HCT116 (cell line): ENCODE results near the gene ERCC4. TPM values are rescaled to one million over a fixed set of nuclear protein-coding genes. Genes with fewer than 3 reads are reported as not detected.

Source experiments
- ATAC-seq: fragments of 200-7000 bp; cut with Tn5 transposase; 2 replicates; pipeline ENCODE4 v1.9.1; 2020; ENCODE audit warnings: mild to moderate bottlenecking, moderate library complexity
- BruUV-seq: library from RNA; stranded (reverse); fragments of 400-500 nt; replicated peaks from 2 replicates; lab custom pipeline; 2021; lab: Mats Ljungman, UMichigan
- CTCF ChIA-PET: fragments of 300-600 bp; sonication (Branson Sonifier 250); formaldehyde crosslinking; loops from one replicate; lab custom pipeline; 2021; ENCODE audit warnings: antibody characterized with exemption; lab: Charles Lee
- POLR2A ChIA-PET: fragments of 300-600, 350-600 bp; sonication (Branson Sonifier 250); formaldehyde crosslinking; loops from one replicate; lab custom pipeline; 2021; ENCODE audit warnings: antibody characterized with exemption; lab: Charles Lee
- RAD21 ChIA-PET, 2 experiments: fragments of 300-600 bp; sonication (Branson Sonifier 250); formaldehyde crosslinking; loops; one replicate each; lab custom pipeline; 2023; ENCODE audit warnings: low total read pairs in 2 of 2; ENCODE audit not compliant: uncharacterized antibody in 2 of 2, unreplicated experiment in 2 of 2, low non-redundant PET in 1 of 2; lab: Charles Lee
- DNase-seq: peaks from one replicate; pipeline ENCODE4 v3.0.0-alpha.2; 2010; ENCODE audit warnings: low read depth, low spot score
- H2AFZ ChIP-seq: fragments of 200-600 bp; shearing (Covaris generic), sonication (generic); 2 replicates; pipeline ENCODE4 v1.6.1; 2017; ENCODE audit warnings: low read depth, mixed run types, mixed read lengths, antibody characterized with exemption, low read length; ENCODE audit not compliant: poor library complexity, severe bottlenecking
- H3K27ac ChIP-seq: 2 replicates; pipeline ENCODE4 v1.5.1; 2012; ENCODE audit warnings: low read depth, low read length
- H3K27me3 ChIP-seq: fragments of 200-600 bp; sonication (generic); 2 replicates; pipeline ENCODE4 v1.6.1; 2016; ENCODE audit warnings: mixed run types, low read length, mixed read lengths; ENCODE audit not compliant: insufficient read depth
- H3K36me3 ChIP-seq, 2 experiments: fragments of 200-500 bp in 1 of 2; fragments of 200-600 bp in 1 of 2; sonication (Bioruptor generic) in 1 of 2; sonication (generic) in 1 of 2; 2 replicates each; pipeline versions ENCODE4 v1.5.1 to v1.6.1; 2014 to 2016; ENCODE audit warnings: low read length in 2 of 2, inconsistent platforms in 1 of 2, mixed read lengths in 1 of 2, mixed run types in 1 of 2; ENCODE audit not compliant: insufficient read depth in 2 of 2, control insufficient read depth in 1 of 2
- H3K4me1 ChIP-seq, 2 experiments: fragments of 200-600 bp in 1 of 2; sonication (generic) in 1 of 2; 2 replicates each; pipeline versions ENCODE4 v1.5.1 to v1.6.1; 2012 to 2017; ENCODE audit warnings: low read length in 2 of 2, inconsistent platforms in 1 of 2, mild to moderate bottlenecking in 1 of 2, mixed read lengths in 1 of 2, mixed run types in 1 of 2, moderate library complexity in 1 of 2; ENCODE audit not compliant: insufficient read depth in 2 of 2, control insufficient read depth in 1 of 2
- H3K4me2 ChIP-seq: fragments of 200-600 bp; sonication (generic); 2 replicates; pipeline ENCODE4 v1.6.1; 2017; ENCODE audit warnings: mixed run types, low read length, mixed read lengths
- H3K4me3 ChIP-seq, 2 experiments: fragments of 200-600 bp in 1 of 2; sonication (generic) in 1 of 2; replicated peaks in 1 of 2; 2 replicates each; pipeline ENCODE4 v1.5.1; 2011 to 2016; ENCODE audit warnings: low read length in 2 of 2, control low read depth in 1 of 2, low read depth in 1 of 2, mild to moderate bottlenecking in 1 of 2, mixed read lengths in 1 of 2, mixed run types in 1 of 2
- H3K79me2 ChIP-seq: fragments of 200-600 bp; sonication (generic); 2 replicates; pipeline ENCODE4 v1.6.1; 2017; ENCODE audit warnings: mild to moderate bottlenecking, mixed run types, low read length, moderate library complexity, mixed read lengths; ENCODE audit not compliant: insufficient read depth
- H3K9ac ChIP-seq: fragments of 200-600 bp; sonication (generic); 2 replicates; pipeline ENCODE4 v1.6.1; 2016; ENCODE audit warnings: low read length, mixed read lengths
- H3K9me2 ChIP-seq: fragments of 200-600 bp; sonication (generic), shearing (Covaris generic); 2 replicates; pipeline ENCODE4 v1.6.1; 2017; ENCODE audit warnings: mixed run types, mild to moderate bottlenecking, moderate library complexity; ENCODE audit not compliant: insufficient read depth
- H3K9me3 ChIP-seq, 2 experiments: fragments of 200-500 bp in 1 of 2; fragments of 200-600 bp in 1 of 2; sonication (Bioruptor generic) in 1 of 2; sonication (generic) in 1 of 2; 2 replicates each; pipeline ENCODE4 v1.6.1; 2014 to 2017; ENCODE audit warnings: low read length in 2 of 2, mixed read lengths in 2 of 2, inconsistent platforms in 1 of 2, low read depth in 1 of 2, mild to moderate bottlenecking in 1 of 2, mixed run types in 1 of 2, moderate library complexity in 1 of 2; ENCODE audit not compliant: control insufficient read depth in 1 of 2, insufficient read depth in 1 of 2
- H4K20me1 ChIP-seq: fragments of 200-600 bp; sonication (generic), shearing (Covaris generic); 2 replicates; pipeline ENCODE4 v1.6.1; 2017; ENCODE audit warnings: mixed run types, mild to moderate bottlenecking, moderate library complexity; ENCODE audit not compliant: insufficient read depth
- ATF3 ChIP-seq: IDR thresholded peaks from 2 replicates; pipeline ENCODE4 v1.6.1; 2012
- EGR1 ChIP-seq: IDR thresholded peaks from 2 replicates; pipeline ENCODE4 v1.6.1; 2012; ENCODE audit warnings: low read depth
- ELF1 ChIP-seq: IDR thresholded peaks from 2 replicates; pipeline ENCODE4 v1.6.1; 2012; ENCODE audit warnings: low read depth, borderline replicate concordance
- EZH2 ChIP-seq: fragments of 200-600 bp; sonication (generic); IDR thresholded peaks from 2 replicates; pipeline ENCODE4 v1.6.1; 2017; ENCODE audit warnings: antibody characterized with exemption, mixed run types
- FOSL1 ChIP-seq: IDR thresholded peaks from 2 replicates; pipeline ENCODE4 v1.6.1; 2012; ENCODE audit warnings: low read depth
- JUND ChIP-seq: IDR thresholded peaks from 2 replicates; pipeline ENCODE4 v1.6.1; 2012
- POLR2A ChIP-seq: IDR thresholded peaks from 2 replicates; pipeline ENCODE4 v1.7.0; 2011; ENCODE audit warnings: borderline replicate concordance; ENCODE audit not compliant: insufficient read depth, insufficient read length; ENCODE audit errors: extremely low read depth
- POLR2AphosphoS5 ChIP-seq: IDR thresholded peaks from 2 replicates; pipeline ENCODE4 v1.6.1; 2011; ENCODE audit warnings: mild to moderate bottlenecking, low read depth, low read length, moderate library complexity
- SP1 ChIP-seq: IDR thresholded peaks from 2 replicates; pipeline ENCODE4 v1.6.1; 2012; ENCODE audit warnings: low read depth
- SRF ChIP-seq: IDR thresholded peaks from 2 replicates; pipeline ENCODE4 v1.6.1; 2012; ENCODE audit warnings: low read depth
- TCF7L2 ChIP-seq: IDR thresholded peaks from 2 replicates; pipeline ENCODE4 v1.7.0; 2011; ENCODE audit warnings: borderline replicate concordance, inconsistent platforms; ENCODE audit not compliant: insufficient read depth, insufficient read length; ENCODE audit errors: extremely low read depth
- ZBTB33 ChIP-seq: IDR thresholded peaks from 2 replicates; pipeline ENCODE4 v1.6.1; 2011; ENCODE audit warnings: mild to moderate bottlenecking, low read length, moderate library complexity; ENCODE audit not compliant: insufficient replicate concordance; ENCODE audit errors: extremely low read depth
- ZFX ChIP-seq: fragments of 450-650 bp; IDR thresholded peaks from 2 replicates; pipeline ENCODE4 v1.6.1; 2017
- ZNF274 ChIP-seq: fragments of 200-500 bp; sonication (Bioruptor generic); IDR thresholded peaks from 2 replicates; pipeline ENCODE4 v1.6.1; 2014; ENCODE audit warnings: mild to moderate bottlenecking, low read depth, low read length, inconsistent platforms
- intact Hi-C: fragments of 100-400 bp; cut with micrococcal nuclease; formaldehyde crosslinking; loops from 2 replicates; pipeline ENCODE4 v1.10.0; 2022
- total RNA-seq: library from RNA; stranded (reverse); gene quantifications from one replicate; pipeline ENCODE4 v1.2.1, GENCODE V29; 2021; ENCODE audit not compliant: unreplicated experiment
- TF ChIP-seq, protein P1 (sequence below), 3 experiments: fragments of 200-600 bp in 1 of 3; sonication (generic) in 1 of 3; IDR thresholded peaks in 2 of 3; conservative IDR thresholded peaks in 1 of 3; 2 replicates each; pipeline ENCODE4 v1.5.1; 2012 to 2017; ENCODE audit warnings: low read depth in 2 of 3, low read length in 2 of 3, antibody characterized with exemption in 1 of 3, borderline replicate concordance in 1 of 3, control low read depth in 1 of 3, mild to moderate bottlenecking in 1 of 3, mixed read lengths in 1 of 3, mixed run types in 1 of 3, moderate library complexity in 1 of 3; ENCODE audit not compliant: insufficient read depth in 1 of 3
- TF ChIP-seq, protein P2 (sequence below): IDR thresholded peaks from 2 replicates; pipeline ENCODE4 v1.6.1; 2012

The ERCC4 gene
- total RNA-seq, 1 experiment from 2014 or later: 10.4 TPM

DNA sequence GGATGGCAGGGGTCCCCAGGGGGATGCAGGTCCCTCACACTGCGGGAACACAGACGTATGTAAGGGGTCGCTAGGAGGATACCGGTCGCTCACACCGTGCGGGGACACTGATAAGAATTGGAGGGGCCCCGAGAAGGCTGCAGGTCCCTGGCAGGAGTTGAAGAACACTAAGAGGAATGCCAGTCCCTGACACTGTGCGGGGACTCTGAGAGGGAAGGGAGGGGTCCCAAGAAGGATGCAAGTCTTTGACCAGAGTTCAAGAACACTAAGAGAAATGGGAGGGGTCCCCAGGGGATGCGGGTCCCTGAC lies 510 bp downstream of the ERCC4 start:
- Histone ChIP-seq H3K79me2 (no peaks in the 10 kb centered on the region; the same call in 1 of the 2 replicates), H2AFZ (peak overlapping the region; percentile 82), H3K27me3 (no peaks in the 10 kb centered on the region), H3K36me3 (peaks cover 0 to 3% of the 10 kb centered on the region in 2 experiments; a peak in 1 of 4 replicates), H3K4me3 (peak overlapping the region; percentile 91 to 98), H3K9me2 (no peaks in the 10 kb centered on the region), H3K27ac (peak overlapping the region; percentile 65), H3K4me1 (peaks cover 7 to 15% of the 10 kb centered on the region in 2 experiments), H4K20me1 (no peaks in the 10 kb centered on the region), H3K4me2 (peak overlapping the region; percentile 95), H3K9ac (peak overlapping the region; percentile 91), H3K9me3 (no peaks in the 10 kb centered on the region)
- intact Hi-C loops: loop anchor here (5.0 to 10.0 kb wide), 2 partner anchors 174 to 327 kb away; no protein-coding TSS in a partner anchor
- no peak for DNase-seq
- TF ChIP-seq TCF7L2 (no peak), ZFX (0 out of 2 replicates have a peak, but pooled peaks have one; percentile 38)
- RAD21 ChIA-PET: interaction anchor here in 1 of 2 experiments (1.1 to 1.8 kb wide), 2 partner anchors 365 kb away, joined by 4 to 5 read pairs; no protein-coding TSS in a partner anchor
- TSS peak; percentile 50 for BruUV-seq
- CTCF ChIA-PET: interaction anchor here (0.7 to 2.0 kb wide), 37 partner anchors 8 to 626 kb away, joined by 3 to 19 read pairs (median 4); no protein-coding TSS in a partner anchor
- POLR2A ChIA-PET: interaction anchor here (0.6 to 1.5 kb wide), 2 partner anchors 276 to 365 kb away, joined by 3 to 8 read pairs; no protein-coding TSS in a partner anchor
- ATAC-seq: no peak

DNA sequence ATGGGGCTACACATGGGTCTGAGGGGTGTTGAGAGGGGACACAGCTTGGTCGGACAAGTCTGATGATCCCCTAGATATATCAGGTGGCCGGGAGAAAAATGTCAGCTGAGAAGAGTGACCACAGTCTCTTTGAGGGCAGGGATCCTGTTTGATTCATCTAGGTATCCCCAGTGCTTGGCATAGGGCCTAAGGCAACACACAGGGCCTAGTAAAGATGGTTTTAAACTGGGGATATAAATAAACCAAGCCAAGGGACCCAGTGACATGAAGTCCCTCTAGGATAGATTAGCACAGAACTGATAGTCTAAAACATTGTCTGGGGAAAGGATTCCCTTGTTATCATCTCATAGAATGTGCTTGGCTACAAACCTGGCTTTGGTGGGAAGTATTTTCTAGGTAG lies 1.4 kb downstream of the ERCC4 start:
- BruUV-seq: no TSS peak
- Histone ChIP-seq H3K79me2 (no peaks in the 10 kb centered on the region; the same call in 1 of the 2 replicates), H3K4me2 (peak overlapping the region; percentile 95), H2AFZ (no peak overlapping the region), H3K9me3 (no peaks in the 10 kb centered on the region), H3K4me3 (peak overlapping the region; percentile 91 to 98), H3K9me2 (no peaks in the 10 kb centered on the region), H3K36me3 (peaks cover 0 to 3% of the 10 kb centered on the region in 2 experiments; a peak in 2 of 4 replicates), H3K9ac (peak overlapping the region; percentile 91; the same call in 1 of the 2 replicates), H4K20me1 (no peaks in the 10 kb centered on the region), H3K4me1 (peaks cover 7 to 15% of the 10 kb centered on the region in 2 experiments)
- intact Hi-C loops: loop anchor here (5.0 to 10.0 kb wide), 2 partner anchors 173 to 326 kb away; no protein-coding TSS in a partner anchor
- ChIA-PET RAD21 (interaction anchor here in 1 of 2 experiments (0.8 to 1.8 kb wide), 2 partner anchors 16 to 364 kb away, joined by 3 to 4 read pairs; no protein-coding TSS in a partner anchor), POLR2A (no interaction called here), CTCF (interaction anchor here (3.6 kb wide), 1 partner anchor 364 kb away, joined by 43 read pairs; no protein-coding TSS in a partner anchor)
- ATAC-seq (no peak), DNase-seq (no peak)
- TF ChIP-seq EZH2 (no peak), SRF (no peak), POLR2A (no peak), ZNF274 (no peak), SP1 (no peak), FOSL1 (no peak), TCF7L2 (no peak), ATF3 (no peak), ELF1 (no peak), JUND (no peak), EGR1 (no peak), POLR2AphosphoS5 (no peak), ZBTB33 (no peak)
- TF ChIP-seq, protein P1, sequence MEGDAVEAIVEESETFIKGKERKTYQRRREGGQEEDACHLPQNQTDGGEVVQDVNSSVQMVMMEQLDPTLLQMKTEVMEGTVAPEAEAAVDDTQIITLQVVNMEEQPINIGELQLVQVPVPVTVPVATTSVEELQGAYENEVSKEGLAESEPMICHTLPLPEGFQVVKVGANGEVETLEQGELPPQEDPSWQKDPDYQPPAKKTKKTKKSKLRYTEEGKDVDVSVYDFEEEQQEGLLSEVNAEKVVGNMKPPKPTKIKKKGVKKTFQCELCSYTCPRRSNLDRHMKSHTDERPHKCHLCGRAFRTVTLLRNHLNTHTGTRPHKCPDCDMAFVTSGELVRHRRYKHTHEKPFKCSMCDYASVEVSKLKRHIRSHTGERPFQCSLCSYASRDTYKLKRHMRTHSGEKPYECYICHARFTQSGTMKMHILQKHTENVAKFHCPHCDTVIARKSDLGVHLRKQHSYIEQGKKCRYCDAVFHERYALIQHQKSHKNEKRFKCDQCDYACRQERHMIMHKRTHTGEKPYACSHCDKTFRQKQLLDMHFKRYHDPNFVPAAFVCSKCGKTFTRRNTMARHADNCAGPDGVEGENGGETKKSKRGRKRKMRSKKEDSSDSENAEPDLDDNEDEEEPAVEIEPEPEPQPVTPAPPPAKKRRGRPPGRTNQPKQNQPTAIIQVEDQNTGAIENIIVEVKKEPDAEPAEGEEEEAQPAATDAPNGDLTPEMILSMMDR (IDR thresholded peaks at IDR 0.05 in 2 of 3, conservative IDR thresholded peaks at IDR 0.05 in 1 of 3; ENCODE audit: borderline replicate concordance in 1 of 3, insufficient read depth in 1 of 3, low read depth in 2 of 3, low read length in 2 of 3): no peak
- TF ChIP-seq, protein P2, sequence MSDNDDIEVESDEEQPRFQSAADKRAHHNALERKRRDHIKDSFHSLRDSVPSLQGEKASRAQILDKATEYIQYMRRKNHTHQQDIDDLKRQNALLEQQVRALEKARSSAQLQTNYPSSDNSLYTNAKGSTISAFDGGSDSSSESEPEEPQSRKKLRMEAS: no peak
- TF ChIP-seq, all 23 proteins: peak for 0
- Histone ChIP-seq H3K27ac (no peak overlapping the region), H3K27me3 (no peaks in the 10 kb centered on the region)
